SK-N-SH treated with all-trans-retinoic acid at 6 μM for 48 hours (cell line): Measurements from ENCODE around the gene FUT3.

Experiments used
- ATAC-seq: fragments of 200-7000 bp; cut with Tn5 transposase; 3 replicates; pipeline ENCODE4 v1.9.1; 2020; ENCODE audit warnings: mild to moderate bottlenecking, moderate library complexity
- BACH2 ChIP-seq: fragments of 250-450 bp; sonication (Bioruptor Pico); IDR thresholded peaks from 2 replicates; pipeline ENCODE4 v1.9.0; 2021; ENCODE audit warnings: mild to moderate bottlenecking, borderline replicate concordance
- CSDC2 ChIP-seq: fragments of 250-450 bp; sonication (Bioruptor Pico); IDR thresholded peaks from 2 replicates; pipeline ENCODE4 v1.5.0; 2020; ENCODE audit warnings: mild to moderate bottlenecking, moderate library complexity
- ESRRG ChIP-seq: fragments of 250-450 bp; sonication (Bioruptor Pico); IDR thresholded peaks from 2 replicates; pipeline ENCODE4 v1.6.1; 2021; ENCODE audit warnings: mild to moderate bottlenecking
- GLIS3 ChIP-seq: fragments of 250-450 bp; sonication (Bioruptor Pico); IDR thresholded peaks from 2 replicates; pipeline ENCODE4 v1.5.0; 2020; ENCODE audit warnings: mild to moderate bottlenecking, moderate library complexity
- OSR1 ChIP-seq: fragments of 250-450 bp; sonication (Bioruptor Pico); IDR thresholded peaks from 2 replicates; pipeline ENCODE4 v1.8.0; 2022; ENCODE audit warnings: moderate library complexity, mild to moderate bottlenecking, inconsistent platforms
- POU6F1 ChIP-seq: fragments of 250-450 bp; sonication (Bioruptor Pico); IDR thresholded peaks from 2 replicates; pipeline ENCODE4 v1.8.0; 2021; ENCODE audit warnings: low read depth, mild to moderate bottlenecking, moderate library complexity, borderline replicate concordance
- PPARA ChIP-seq: fragments of 250-450 bp; sonication (Bioruptor Pico); IDR thresholded peaks from 2 replicates; pipeline ENCODE4 v1.5.0; 2020; ENCODE audit warnings: mild to moderate bottlenecking, borderline replicate concordance
- RARB ChIP-seq: fragments of 250-450 bp; sonication (Bioruptor Pico); IDR thresholded peaks from 2 replicates; pipeline ENCODE4 v1.8.0; 2021; ENCODE audit warnings: mild to moderate bottlenecking, moderate library complexity
- SNAI2 ChIP-seq: fragments of 250-450 bp; sonication (Bioruptor Pico); IDR thresholded peaks from 2 replicates; pipeline ENCODE4 v1.5.0; 2020; ENCODE audit warnings: mild to moderate bottlenecking, moderate library complexity
- TCF4 ChIP-seq: fragments of 250-450 bp; sonication (Bioruptor Pico); IDR thresholded peaks from 2 replicates; pipeline ENCODE4 v1.8.0; 2021; ENCODE audit warnings: mild to moderate bottlenecking, moderate library complexity, borderline replicate concordance
- TOX ChIP-seq: fragments of 250-450 bp; sonication (Bioruptor Pico); IDR thresholded peaks from 2 replicates; pipeline ENCODE4 v1.8.0; 2021; ENCODE audit warnings: mild to moderate bottlenecking, moderate library complexity, borderline replicate concordance
- TSHZ2 ChIP-seq: fragments of 250-450 bp; sonication (Bioruptor Pico); IDR thresholded peaks from 2 replicates; pipeline ENCODE4 v1.5.0; 2020; ENCODE audit warnings: mild to moderate bottlenecking, moderate library complexity
- ZC3H10 ChIP-seq: fragments of 250-450 bp; sonication (Bioruptor Pico); IDR thresholded peaks from 2 replicates; pipeline ENCODE4 v1.5.1; 2021; ENCODE audit warnings: mild to moderate bottlenecking, moderate library complexity
- ZFP3 ChIP-seq: fragments of 250-450 bp; sonication (Bioruptor Pico); IDR thresholded peaks from 2 replicates; pipeline ENCODE4 v1.5.0; 2020; ENCODE audit warnings: mild to moderate bottlenecking, moderate library complexity
- ZFP30 ChIP-seq: fragments of 450-650 bp; formaldehyde crosslinking; IDR thresholded peaks from 2 replicates; pipeline ENCODE4 v1.5.0; 2022; ENCODE audit warnings: mild to moderate bottlenecking, moderate library complexity
- ZNF565 ChIP-seq: fragments of 450-650 bp; formaldehyde crosslinking; conservative IDR thresholded peaks from 2 replicates; pipeline ENCODE4 v1.5.0; 2020; ENCODE audit warnings: low read depth, mild to moderate bottlenecking, moderate library complexity
- ZNF8 ChIP-seq: fragments of 450-650 bp; formaldehyde crosslinking; IDR thresholded peaks from 2 replicates; pipeline ENCODE4 v1.5.0; 2020; ENCODE audit warnings: mild to moderate bottlenecking, moderate library complexity
- TF ChIP-seq, protein P1 (sequence below): fragments of 250-450 bp; sonication (Bioruptor Pico); IDR thresholded peaks from 2 replicates; pipeline ENCODE4 v1.5.1; 2020; ENCODE audit warnings: low read depth, mild to moderate bottlenecking, moderate library complexity
- TF ChIP-seq, protein P2 (sequence below): fragments of 250-450 bp; sonication (Bioruptor Pico); IDR thresholded peaks from 2 replicates; pipeline ENCODE4 v1.8.0; 2020; ENCODE audit warnings: mild to moderate bottlenecking, moderate library complexity, borderline replicate concordance
- TF ChIP-seq, protein P3 (sequence below): fragments of 250-450 bp; sonication (Bioruptor Pico); IDR thresholded peaks from 2 replicates; pipeline ENCODE4 v1.5.1; 2021; ENCODE audit warnings: mild to moderate bottlenecking, moderate library complexity

Gene FUT3

DNA sequence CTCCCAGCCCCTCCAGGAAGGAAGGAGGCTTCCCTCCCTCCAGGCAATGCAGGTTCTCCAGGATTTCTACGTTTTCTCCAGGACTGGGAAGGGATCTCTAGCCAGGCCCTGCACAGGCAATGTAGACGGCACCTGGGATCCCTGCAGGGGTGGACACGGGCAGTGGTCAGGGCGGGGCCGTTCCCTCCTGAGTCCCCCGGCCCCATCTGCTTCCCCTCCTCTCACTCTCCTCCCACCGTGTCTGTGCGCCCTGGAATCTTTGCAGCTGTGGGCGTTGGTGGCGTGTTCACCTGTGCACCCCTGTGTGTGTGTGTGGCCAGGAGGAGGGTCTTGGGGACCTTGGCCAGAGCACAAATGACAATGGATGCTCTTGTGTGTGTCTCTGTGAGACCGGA, 36.4 kb downstream of the FUT3 start:
- peak; percentile 30; the same call in 2 of the 3 replicates for ATAC-seq
- no peak for TF ChIP-seq BACH2 (CRISPR knock-in tag)
- TF ChIP-seq SNAI2 (CRISPR knock-in tag), result no peak
- no peak for TF ChIP-seq ESRRG (CRISPR knock-in tag)
- TF ChIP-seq ZFP30 (CRISPR knock-in tag), result no peak
- no peak for TF ChIP-seq TOX (CRISPR knock-in tag)
- TF ChIP-seq, protein P1, sequence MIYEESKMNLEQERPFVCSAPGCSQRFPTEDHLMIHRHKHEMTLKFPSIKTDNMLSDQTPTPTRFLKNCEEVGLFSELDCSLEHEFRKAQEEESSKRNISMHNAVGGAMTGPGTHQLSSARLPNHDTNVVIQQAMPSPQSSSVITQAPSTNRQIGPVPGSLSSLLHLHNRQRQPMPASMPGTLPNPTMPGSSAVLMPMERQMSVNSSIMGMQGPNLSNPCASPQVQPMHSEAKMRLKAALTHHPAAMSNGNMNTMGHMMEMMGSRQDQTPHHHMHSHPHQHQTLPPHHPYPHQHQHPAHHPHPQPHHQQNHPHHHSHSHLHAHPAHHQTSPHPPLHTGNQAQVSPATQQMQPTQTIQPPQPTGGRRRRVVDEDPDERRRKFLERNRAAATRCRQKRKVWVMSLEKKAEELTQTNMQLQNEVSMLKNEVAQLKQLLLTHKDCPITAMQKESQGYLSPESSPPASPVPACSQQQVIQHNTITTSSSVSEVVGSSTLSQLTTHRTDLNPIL (CRISPR knock-in tag), result no peak
- TF ChIP-seq ZNF8 (CRISPR knock-in tag), result no peak
- TF ChIP-seq ZFP3 (CRISPR knock-in tag), result no peak
- no peak for TF ChIP-seq OSR1 (CRISPR knock-in tag)
- TF ChIP-seq POU6F1 (CRISPR knock-in tag), result no peak
- TF ChIP-seq TCF4 (CRISPR knock-in tag), result no peak
- TF ChIP-seq GLIS3 (CRISPR knock-in tag), result no peak
- TF ChIP-seq ZNF565 (CRISPR knock-in tag), result no peak
- no peak for TF ChIP-seq RARB
- TF ChIP-seq ZC3H10 (CRISPR knock-in tag), result no peak
- TF ChIP-seq, protein P2, sequence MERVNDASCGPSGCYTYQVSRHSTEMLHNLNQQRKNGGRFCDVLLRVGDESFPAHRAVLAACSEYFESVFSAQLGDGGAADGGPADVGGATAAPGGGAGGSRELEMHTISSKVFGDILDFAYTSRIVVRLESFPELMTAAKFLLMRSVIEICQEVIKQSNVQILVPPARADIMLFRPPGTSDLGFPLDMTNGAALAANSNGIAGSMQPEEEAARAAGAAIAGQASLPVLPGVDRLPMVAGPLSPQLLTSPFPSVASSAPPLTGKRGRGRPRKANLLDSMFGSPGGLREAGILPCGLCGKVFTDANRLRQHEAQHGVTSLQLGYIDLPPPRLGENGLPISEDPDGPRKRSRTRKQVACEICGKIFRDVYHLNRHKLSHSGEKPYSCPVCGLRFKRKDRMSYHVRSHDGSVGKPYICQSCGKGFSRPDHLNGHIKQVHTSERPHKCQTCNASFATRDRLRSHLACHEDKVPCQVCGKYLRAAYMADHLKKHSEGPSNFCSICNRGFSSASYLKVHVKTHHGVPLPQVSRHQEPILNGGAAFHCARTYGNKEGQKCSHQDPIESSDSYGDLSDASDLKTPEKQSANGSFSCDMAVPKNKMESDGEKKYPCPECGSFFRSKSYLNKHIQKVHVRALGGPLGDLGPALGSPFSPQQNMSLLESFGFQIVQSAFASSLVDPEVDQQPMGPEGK (CRISPR knock-in tag), result no peak
- TF ChIP-seq TSHZ2 (CRISPR knock-in tag), result no peak
- TF ChIP-seq PPARA (CRISPR knock-in tag), result no peak
- TF ChIP-seq, protein P3, sequence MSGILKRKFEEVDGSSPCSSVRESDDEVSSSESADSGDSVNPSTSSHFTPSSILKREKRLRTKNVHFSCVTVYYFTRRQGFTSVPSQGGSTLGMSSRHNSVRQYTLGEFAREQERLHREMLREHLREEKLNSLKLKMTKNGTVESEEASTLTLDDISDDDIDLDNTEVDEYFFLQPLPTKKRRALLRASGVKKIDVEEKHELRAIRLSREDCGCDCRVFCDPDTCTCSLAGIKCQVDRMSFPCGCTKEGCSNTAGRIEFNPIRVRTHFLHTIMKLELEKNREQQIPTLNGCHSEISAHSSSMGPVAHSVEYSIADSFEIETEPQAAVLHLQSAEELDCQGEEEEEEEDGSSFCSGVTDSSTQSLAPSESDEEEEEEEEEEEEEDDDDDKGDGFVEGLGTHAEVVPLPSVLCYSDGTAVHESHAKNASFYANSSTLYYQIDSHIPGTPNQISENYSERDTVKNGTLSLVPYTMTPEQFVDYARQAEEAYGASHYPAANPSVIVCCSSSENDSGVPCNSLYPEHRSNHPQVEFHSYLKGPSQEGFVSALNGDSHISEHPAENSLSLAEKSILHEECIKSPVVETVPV (CRISPR knock-in tag), result no peak

- 0 out of 3 replicates have a peak, but pooled peaks have one; percentile 15 for ATAC-seq
Observed at GRCh38 chr19:5814123-5814851, 37.0 kb downstream of the FUT3 start.

GRCh38 chr19:5811117-5811516, 40.1 kb downstream of the FUT3 start:
- no peak for TF ChIP-seq ZC3H10 (CRISPR knock-in tag)
- TF ChIP-seq CSDC2 (CRISPR knock-in tag), result no peak
- no peak for TF ChIP-seq ZNF8 (CRISPR knock-in tag)
- peak; percentile 75 for TF ChIP-seq ZFP3 (CRISPR knock-in tag)
- no peak for ATAC-seq

More at GRCh38 chr19:5814123-5814851, 37.0 kb downstream of the FUT3 start:
- TF ChIP-seq PPARA (CRISPR knock-in tag) (no peak), RARB (no peak), ZFP3 (CRISPR knock-in tag) (peak; percentile 98), CSDC2 (CRISPR knock-in tag) (no peak)
